Non-pigmented ciliary epithelial cell (primary cell): ENCODE results near the gene KRTAP23-1.

ENCODE experiments used
- DNase-seq: peaks from one replicate; pipeline ENCODE4 v3.0.0-alpha.2; 2010; ENCODE audit warnings: low read depth

KRTAP23-1 gene

GRCh38 chr21:30306884-30307283 lies 41.5 kb downstream of the KRTAP23-1 start:
- DNase-seq: no peak

- DNase-seq: no peak
Measured at GRCh38 chr21:30305136-30305535, 43.3 kb downstream of the KRTAP23-1 start.
